ENCODE measurements around the gene PSMC3IP.

The PSMC3IP gene

DNA sequence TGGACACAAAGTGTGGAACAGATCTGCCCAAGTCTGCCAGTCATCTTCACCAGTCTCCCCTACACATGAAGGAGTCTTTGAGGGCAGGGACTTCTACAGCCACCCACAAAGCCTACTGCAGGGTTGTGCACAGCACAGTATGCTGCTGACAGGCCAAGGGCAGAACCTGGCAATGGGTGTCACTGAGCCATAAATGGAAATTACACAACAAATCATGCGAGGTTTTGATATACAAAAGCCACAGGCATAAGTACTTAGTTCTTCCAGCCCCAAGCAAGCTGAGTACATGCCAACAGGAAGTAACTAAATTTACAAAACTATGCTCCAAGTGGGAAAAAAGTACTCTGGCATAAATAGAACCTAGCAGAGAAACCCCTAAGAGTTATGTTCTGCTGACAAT is 7.8 kb upstream of the PSMC3IP start:
- no peak for DNase-seq (ENCODE audit: low spot score)

DNA sequence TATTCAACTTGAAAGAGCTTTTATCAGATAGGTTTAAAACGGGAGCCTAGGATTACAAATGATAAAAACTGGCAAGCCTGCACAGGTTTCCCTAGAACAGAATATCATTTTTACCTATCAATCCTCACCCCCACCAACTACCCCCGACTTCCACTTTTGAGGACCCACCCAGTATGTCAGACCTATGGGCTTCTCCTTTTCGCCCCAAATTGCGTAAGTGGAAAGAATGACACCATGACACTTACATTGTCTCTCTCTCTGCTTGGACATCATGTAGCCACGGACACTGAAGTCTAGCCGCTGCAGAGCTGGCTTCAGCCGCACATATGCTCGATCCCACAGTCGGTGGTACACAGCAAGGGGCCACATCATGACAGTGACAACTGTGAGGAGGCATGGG is 7.4 kb upstream of the PSMC3IP start:
- DNase-seq (ENCODE audit: low spot score): no peak

DNA sequence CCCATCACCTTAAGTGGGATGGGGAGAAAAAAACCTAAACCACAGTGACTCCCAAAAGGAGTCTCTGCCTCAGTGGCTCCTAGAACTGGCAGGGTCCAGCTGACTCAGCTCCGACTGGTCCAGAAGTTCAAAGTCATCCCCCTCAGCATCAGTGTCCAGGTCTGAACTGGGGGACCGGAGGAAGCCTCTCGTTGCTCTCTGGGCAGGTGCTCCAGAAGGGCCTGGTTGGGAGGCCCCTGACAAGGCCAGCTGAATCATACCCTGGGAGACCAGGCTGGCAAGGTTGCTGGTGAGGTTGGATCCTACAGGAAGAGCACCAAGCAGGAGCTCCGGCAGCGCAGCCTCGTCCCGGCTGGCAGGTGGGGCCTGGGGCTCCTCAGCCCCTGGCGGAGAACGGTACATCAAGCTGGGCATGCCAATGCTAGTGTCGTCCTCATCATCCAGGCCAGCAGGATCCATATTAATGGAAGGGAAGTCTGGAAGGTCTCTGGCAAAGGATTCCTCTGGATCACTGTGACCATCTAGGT is 4.3 kb upstream of the PSMC3IP start:
- no peak for DNase-seq (ENCODE audit: low spot score)

DNA sequence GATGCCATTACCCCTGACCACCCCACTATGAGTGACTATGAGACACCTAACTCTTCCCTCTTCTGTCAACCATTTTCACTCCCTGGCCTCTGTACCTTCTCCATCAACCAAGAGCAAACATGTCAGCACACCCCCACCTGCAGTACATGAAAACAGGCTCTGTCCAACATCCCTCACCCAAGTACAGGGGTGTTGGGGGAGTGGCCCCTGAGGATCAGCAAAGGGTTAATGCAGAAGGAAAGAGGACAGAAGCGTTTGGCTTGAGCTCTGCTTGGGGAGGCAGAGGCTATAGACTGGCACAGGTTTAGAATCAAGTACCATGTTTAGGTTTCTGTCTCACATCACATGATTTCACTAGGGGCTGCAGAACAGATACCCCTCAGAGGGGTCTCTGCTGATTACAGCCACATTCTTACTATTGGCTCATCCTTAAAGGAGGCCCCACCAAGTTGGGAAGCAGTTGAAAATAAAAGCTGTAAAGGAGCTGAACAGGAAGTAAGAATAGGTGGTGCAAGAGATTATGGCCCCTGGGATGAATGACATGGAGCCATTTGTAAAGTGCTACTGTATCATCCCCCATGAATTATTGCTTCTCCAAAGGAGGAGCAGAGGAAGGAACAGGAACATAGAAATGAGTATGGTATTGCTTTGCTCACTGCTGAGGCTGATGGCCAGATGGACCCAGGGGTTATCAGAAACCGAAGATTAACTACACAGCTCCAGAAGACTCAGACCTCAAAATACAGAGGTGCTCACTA is 2.4 kb upstream of the PSMC3IP start:
- no peak for DNase-seq (ENCODE audit: low spot score)

DNA sequence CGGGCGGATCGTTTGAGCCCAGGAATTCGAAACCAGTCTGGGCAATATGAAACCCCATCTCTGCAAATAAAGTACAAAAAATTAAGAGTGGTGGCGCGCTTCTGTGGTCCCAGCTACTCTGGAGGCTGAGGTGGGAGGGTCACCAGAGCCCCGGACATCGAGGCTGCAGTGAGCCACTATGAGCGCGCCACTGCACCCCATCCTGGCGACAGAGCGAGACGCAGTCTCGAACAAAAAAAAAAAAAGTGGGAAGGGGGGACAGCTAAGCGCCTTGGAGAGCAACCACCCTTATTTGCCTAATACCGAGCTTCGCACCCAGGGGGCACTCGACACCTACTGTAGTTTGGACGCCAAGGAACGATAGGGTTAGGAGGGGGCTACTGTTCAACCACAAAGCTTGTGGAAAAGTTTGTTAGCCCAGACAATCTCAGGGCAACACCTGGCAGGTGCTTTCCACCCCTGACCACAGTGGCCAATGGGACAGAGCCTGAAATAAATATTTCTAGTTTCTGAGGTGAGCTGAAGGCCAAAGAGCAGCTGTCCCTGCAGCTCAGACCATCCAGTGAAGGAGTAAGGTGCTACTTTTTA is 847 bp upstream of the PSMC3IP start:
- peak; percentile 76 for DNase-seq (ENCODE audit: low spot score)

DNA sequence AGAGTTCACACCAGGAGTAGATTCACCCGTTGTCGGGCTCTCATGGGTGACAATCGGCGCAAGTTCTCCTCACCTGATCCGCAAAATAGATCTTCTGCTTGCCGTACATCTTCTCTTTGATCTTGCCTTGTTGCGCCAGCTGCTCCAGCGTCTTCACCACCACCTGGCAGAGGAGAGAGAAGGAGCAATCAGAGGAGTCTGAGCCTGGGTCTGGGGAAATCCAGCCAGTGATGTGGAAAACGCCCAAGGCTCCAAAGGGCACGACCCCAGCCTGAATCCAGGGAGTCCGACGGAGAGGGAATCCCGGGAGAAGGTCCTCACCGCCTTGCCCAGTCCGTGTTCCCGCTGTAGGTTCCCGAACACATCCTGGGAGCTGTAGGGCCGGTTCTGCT is 393 bp downstream of the PSMC3IP start:
- DNase-seq (ENCODE audit: low spot score): no peak

DNA sequence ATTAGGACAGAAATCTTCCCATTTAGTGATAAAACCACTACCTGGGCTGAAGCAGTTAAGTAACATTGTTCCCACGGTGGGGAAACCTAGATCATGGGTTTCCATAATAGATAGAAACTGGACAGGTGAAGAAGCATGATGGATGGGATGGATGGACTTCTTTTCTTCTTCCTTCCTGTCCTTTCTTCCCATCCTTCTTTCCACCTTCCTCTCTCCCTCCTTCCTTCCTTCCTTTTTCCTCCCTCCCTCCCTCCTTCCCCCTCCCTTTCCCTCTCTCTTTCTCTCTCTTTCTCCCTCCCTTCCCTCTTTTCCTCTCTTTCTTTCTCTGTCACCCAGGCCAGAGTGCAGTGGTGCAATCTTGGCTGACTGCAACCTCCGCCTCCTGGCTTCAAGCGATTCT is 3.1 kb downstream of the PSMC3IP start:
- DNase-seq (ENCODE audit: low spot score): no peak

DNA sequence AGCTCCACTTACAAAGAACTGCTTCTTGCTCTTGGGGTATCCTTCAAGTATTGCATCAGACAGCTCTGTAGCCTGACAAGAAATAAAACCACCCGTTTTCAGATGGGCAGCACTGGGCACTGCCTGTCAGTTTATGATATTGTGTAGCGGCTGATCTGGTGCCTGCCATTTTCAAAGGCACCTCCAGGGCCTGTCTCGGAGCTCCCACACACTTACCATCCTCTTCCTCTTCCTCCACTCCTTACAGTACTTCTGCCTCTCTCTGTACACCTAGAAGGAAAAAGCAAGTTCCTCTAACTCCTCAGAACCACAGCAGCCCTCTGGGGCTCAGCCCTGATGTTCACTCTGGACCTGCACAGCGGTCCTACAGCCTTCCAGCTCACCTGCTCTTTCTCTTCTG is 4.4 kb downstream of the PSMC3IP start:
- DNase-seq (ENCODE audit: low spot score): no peak

DNA sequence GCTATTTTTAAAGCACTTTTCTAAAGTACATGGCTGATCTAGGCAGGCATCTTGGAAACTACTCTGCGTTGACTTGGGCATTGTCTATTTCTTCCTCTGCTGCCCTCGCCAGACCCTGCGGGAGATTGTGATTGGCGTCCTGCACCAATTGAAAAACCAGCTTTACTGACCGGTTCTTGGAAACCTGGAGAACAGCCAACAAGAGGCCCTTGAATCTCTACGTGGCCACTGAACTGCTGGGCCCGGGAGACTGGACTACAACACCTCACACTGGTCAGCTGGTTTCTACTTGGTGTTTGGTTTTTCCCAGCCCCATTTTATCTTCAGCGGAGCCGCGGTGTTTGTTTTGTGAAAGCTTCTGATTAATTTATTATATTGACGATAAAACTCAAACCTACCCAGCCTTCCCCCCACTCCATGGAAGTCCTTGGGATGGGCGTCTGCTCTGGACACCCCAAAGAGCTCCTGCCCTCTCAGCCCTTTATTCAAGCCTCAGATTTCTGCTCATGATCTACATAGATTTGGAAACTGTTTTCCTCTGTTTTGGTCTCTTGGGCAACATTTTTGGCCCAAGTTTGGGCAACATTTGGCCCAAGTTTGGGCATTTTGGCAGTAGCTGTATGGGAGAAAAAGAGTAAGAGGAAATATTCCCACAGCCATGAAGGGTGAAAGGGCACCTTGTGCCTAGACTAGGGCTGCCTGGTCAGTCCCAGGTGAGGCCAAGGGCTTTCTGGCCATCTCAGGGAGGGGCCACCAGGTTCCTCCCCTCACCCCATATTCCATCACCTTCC is 5.9 kb downstream of the PSMC3IP start:
- no peak for DNase-seq (ENCODE audit: low spot score)

DNA sequence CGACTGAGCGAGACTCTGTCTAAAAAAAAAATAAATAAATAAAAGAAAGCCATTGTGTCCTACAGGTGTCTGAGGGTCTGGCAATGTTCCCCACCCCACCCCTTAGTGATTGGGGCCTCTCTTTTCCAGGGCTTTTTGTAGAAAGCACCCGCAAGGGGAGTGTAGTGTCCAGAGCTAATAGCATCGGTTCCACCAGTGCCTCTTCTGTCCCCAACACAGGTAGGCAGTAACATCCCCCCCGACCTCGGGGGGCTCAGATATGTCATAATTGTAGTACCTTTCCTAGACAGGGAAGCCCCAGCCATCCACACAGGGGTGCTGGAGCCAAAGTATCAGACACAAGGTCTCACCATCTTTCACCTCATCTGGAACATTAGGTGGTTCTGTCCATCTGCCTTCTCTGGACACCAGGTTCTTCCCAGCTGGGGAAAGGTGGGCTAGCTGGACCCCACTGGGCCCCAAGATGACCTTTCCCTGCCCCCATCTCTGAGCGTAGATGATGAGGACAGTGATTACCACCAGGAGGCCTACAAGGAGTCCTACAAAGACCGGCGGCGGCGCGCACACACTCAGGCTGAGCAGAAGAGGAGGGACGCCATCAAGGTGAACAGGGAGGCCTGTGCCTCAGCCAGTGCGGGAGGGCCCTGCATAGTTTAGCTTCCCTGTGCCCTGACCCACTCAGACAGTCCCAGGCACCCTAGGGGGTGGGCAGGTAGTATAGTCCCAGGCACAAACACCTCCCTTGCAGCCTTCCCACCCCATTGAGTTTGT is 9.0 kb downstream of the PSMC3IP start:
- no peak for DNase-seq (ENCODE audit: low spot score)

DNA sequence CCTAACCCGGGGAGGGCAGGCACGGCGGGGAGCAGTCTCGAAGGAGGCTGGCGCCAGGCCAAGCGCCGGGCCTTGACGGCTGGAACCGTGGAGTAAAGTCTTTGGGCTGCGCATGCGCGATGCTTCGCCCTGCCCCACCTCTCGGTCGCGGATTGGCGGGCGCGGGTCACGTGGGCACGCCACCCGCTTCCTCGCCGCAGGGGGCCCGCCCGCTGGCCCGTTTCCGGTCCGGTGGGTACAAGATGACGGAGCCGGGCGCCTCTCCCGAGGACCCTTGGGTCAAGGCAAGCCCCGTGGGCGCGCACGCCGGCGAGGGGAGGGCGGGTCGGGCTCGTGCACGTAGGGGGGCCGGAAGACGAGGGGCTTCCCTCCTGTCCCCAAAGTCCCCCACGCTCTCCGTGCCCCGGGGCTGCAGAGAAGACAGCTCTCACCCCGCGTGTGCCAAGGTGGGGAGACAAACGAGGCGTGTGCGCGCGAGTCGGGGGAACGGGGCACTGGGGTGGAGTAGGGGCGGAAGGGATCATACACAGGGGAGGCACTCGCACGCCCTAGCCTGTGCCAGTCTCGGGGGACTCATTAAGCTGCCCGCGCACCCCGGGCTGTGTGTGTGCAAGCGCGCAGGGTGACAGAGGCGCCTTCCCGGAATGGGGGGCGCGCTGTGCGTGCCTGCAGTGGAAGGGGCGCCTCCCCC is 10.5 kb downstream of the PSMC3IP start, which contains the start of gene MLX:
Gene MLX, plus strand, starts transcription at position 218 of the 691 bp plus-strand sequence. Its CDS starts 25 bp downstream, at position 243.
- DNase-seq (ENCODE audit: low spot score): peak; percentile 84

DNA sequence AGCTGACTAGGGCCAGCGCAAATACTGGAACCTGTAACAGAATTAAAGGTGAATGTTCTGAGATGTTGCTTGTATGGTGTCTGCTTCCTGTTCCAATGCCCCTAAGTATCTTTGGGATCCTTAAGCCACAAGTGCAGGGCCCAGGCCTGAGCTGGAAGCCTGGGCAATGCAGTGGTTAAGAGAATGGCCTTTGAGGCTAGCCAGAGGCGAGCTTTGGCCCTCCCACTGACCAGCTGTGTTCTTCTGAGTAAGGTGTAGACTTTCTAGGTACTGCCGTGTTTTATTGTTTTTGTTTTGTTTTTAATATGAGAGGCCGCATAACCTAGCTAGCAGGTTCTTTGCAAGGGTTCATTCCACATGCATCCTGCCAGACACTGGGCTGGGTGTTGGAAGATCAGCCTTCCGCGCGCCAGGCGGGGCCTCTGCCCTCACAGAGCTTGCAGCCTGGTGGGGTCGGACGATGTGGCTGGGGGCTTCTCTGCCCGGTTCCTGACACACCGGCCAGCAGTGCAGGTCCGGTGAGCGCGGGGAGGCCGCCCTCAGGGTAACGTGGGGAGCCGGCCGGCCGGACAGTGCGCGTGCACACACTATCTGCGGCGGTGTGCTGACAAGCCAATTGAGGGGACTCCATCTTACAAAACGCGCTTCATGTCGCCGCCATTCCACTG is 11.2 kb downstream of the PSMC3IP start:
- no peak for DNase-seq (ENCODE audit: low spot score)

DNA sequence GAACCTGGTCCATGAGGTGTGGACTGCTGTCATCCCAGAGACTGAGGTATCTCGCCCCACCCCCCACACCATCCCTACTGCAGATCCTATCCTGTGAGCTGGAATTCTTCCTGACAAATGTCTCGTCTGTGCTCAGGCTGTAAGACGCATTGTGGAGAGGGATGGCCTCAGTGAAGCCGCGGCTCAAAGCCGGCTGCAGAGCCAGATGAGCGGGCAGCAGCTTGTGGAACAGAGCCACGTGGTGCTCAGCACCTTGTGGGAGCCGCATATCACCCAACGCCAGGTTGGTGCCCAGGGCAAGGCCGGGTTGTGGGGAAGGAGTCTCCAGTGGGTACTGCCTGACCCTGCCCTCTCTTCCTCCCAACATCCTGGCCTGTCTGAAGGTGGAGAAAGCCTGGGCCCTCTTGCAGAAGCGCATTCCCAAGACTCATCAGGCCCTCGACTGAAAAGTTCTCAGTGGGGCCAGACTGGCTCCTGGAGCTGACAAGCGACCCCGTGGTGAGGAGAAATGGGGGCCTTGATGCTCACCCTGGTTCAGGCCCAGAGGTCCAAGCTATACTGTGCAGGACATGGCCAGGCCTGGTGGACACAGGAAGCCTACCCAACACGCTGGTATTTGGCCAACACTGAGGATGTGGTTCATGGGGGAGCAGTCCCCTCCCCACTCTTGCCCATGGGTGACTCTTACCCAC is 11.9 kb downstream of the PSMC3IP start:
- no peak for DNase-seq (ENCODE audit: low spot score)

DNA sequence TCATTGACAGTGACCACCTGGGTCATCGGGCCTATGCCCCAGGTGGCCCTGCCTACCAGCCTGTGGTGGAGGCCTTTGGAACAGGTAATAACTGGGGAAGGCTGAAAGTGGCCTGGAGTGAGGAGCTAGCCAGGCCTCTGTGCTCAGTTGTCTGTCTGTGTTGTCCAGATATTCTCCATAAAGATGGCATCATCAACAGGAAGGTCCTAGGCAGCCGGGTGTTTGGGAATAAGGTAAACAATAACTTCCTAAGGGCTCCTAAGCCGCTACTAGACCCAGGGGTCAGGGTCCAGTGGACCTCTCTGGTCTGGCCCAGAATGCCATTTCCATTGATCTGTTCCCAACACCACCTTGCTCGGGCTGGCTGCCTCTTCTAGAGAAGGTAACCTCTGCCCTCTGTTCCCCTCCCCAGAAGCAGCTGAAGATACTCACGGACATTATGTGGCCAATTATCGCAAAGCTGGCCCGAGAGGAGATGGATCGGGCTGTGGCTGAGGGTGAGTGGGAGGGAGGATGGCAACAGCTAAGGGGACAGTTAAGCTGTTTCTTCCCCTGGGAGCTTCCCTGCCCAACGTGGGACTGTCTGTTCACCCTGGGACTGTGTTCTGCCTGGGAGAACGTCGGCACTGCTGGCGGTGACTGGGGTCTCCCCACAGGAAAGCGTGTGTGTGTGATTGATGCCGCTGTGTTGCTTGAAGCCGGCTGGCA is 12.6 kb downstream of the PSMC3IP start:
- no peak for DNase-seq (ENCODE audit: low spot score)

DNA sequence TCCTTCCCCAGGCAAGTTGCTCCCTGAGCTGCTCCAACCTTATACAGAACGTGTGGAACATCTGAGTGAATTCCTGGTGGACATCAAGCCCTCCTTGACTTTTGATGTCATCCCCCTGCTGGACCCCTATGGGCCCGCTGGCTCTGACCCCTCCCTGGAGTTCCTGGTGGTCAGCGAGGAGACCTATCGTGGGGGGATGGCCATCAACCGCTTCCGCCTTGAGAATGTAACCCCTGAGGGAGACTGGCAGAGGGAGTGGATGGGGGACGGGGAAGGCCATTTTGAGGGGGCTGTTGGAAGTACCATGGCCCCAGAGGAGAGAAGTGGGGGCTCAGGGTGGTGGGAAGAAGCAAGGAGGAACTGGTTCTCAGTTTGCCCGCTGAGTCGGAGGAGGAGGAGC is 13.6 kb downstream of the PSMC3IP start:
- DNase-seq (ENCODE audit: low spot score): no peak

DNA sequence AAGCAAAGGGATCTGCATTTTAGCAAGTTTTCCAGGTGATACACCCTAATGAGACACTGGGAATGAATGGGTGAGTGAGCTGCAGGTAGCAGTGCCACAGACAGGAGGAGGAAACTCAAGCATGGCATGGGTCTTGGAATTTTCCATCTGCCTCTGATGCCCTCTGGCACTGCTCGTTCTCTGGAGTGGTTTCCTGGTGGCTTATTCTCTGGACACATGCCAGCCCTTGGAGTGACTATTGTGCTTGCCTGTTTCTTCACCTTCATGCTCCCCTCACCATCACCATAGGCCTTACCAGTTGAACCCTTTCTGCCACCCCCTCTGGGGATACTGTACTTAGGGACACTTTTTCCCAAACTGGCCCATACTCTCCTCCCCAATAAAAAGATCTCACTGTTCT is 14.0 kb downstream of the PSMC3IP start:
- DNase-seq (ENCODE audit: low spot score): no peak

DNA sequence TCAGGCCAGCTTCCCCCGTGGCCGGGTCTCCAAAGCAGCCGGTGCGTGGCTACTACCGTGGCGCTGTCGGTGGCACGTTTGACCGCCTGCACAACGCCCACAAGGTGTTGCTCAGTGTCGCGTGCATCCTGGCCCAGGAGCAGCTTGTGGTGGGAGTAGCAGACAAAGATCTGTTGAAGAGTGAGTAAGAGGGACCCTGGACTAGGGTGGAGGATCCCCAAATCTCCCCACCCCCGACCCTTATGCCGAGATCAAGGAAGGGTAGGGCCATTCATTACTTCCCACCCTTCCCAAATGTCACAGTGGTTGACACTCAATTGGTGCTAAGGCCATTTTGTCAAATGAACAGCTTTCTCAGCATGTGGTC is 14.4 kb downstream of the PSMC3IP start:
- DNase-seq (ENCODE audit: low spot score): no peak

DNA sequence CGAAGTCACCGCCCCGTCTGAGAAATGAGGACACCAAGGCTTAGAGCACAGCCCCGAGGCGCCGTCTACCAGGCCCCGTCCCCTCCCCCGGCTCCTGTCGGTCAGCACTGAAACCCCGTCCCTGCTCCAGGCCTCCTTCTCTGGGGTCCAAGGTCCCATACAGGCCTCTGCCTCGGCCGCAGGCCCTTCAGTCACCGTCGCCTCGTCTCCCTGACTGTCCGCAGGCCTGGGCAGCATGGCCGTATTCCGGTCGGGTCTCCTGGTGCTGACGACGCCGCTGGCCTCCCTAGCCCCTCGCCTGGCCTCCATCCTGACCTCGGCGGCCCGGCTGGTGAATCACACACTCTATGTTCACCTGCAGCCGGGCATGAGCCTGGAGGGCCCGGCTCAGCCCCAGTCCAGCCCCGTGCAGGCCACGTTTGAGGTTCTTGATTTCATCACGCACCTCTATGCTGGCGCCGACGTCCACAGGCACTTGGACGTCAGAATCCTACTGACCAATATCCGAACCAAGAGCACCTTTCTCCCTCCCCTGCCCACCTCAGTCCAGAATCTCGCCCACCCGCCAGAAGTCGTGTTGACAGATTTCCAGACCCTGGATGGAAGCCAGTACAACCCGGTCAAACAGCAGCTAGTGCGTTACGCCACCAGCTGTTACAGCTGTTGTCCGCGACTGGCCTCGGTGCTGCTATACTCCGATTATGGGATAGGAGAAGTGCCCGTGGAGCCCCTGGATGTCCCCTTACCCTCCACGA is 15.0 kb downstream of the PSMC3IP start:
- DNase-seq (ENCODE audit: low spot score): no peak

DNA sequence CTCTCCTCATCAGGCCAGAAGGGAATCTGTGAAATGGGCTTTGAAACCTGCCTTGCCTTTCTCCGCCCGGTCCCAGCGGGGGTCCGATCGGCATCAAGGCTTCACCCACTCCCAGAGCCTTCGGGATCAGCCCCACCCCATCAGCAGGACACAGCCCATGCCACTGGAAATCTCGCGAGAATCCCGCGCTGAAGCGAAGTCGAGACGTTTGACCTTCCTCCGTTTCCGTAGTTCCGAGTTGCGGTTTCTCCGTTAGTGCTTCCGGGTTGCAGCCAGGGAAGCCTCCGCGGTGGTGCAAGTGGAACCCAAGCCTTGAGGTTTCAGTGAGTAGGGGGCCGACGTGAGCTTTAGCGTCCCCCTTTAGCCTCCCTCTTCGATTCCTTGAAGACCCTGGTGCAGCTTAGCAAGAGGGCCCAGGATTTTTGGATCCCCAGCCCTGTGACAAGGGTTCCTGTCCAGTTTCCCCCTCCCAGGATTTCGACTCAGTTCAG is 15.6 kb downstream of the PSMC3IP start, which contains the start of gene COASY:
Gene COASY, plus strand, starts transcription at position 252 of the 491 bp plus-strand sequence. CDS start 475 bp downstream, outside the sequence.
- DNase-seq (ENCODE audit: low spot score): peak; percentile 96

Measured in cerebellar cortex (tissue), 1 donor.